Measurements from ENCODE around the gene SEPTIN11. TPM values are rescaled to one million over a fixed set of nuclear protein-coding genes. Genes with fewer than 3 reads are reported as not detected.

SEPTIN11 gene
- total RNA-seq, 1 donor from 2014 or later = 623 TPM

GRCh38 chr4:76974150-76974549 lies 24.6 kb downstream of the SEPTIN11 start:
- H3K27ac Mint-ChIP-seq (ENCODE audit: unreplicated experiment) = no peak overlapping the region

GRCh38 chr4:76977113-76977512 lies 27.6 kb downstream of the SEPTIN11 start:
- H3K9me3 ChIP-seq (ENCODE audit: insufficient read depth, low read depth, low read length) = no peaks in the 10 kb centered on the region
- H3K27ac ChIP-seq (ENCODE audit: low read depth, low read length) = peak overlapping the region; percentile 71
- H3K27me3 ChIP-seq (ENCODE audit: insufficient read depth, low read length) = no peaks in the 10 kb centered on the region
- H3K4me2 ChIP-seq (ENCODE audit: low read length) = peak overlapping the region; percentile 70
- H3K9ac ChIP-seq (ENCODE audit: low read length) = no peak overlapping the region
- peaks cover 39% of the 10 kb centered on the region for H4K20me1 ChIP-seq (ENCODE audit: insufficient read depth, low read length)
- H3K27me3 Mint-ChIP-seq (ENCODE audit: low read depth, unreplicated experiment) = no peaks in the 10 kb centered on the region
- FAIRE-seq (no peak), DNase-seq (ENCODE audit: low read depth) (no peak)
- peaks cover 13% of the 10 kb centered on the region for H3K36me3 ChIP-seq (ENCODE audit: insufficient read depth, low read length)
- H3K4me1 Mint-ChIP-seq (ENCODE audit: low read depth, unreplicated experiment) = peaks cover 75% of the 10 kb centered on the region
- no peak overlapping the region for H2AFZ ChIP-seq (ENCODE audit: low read depth, low read length)
- peaks cover 100% of the 10 kb centered on the region for H3K79me2 ChIP-seq (ENCODE audit: insufficient read depth, low read length)
- H3K9me3 Mint-ChIP-seq (ENCODE audit: unreplicated experiment) = no peaks in the 10 kb centered on the region
- H3K27ac Mint-ChIP-seq (ENCODE audit: unreplicated experiment) = peak overlapping the region; percentile 36
- peaks cover 13% of the 10 kb centered on the region for H3K36me3 Mint-ChIP-seq (ENCODE audit: low read depth, unreplicated experiment)
- no peak overlapping the region for H3K4me3 ChIP-seq (ENCODE audit: insufficient read depth, low read depth, low read length)
- H3K4me1 ChIP-seq (ENCODE audit: insufficient read depth, low read length) = peaks cover 44% of the 10 kb centered on the region
- H3K4me3 Mint-ChIP-seq (ENCODE audit: unreplicated experiment) = no peak overlapping the region
- no peak for TF ChIP-seq EZH2 (IDR thresholded peaks at IDR 0.05; ENCODE audit: insufficient read depth, low read length)
- TF ChIP-seq, protein P1, sequence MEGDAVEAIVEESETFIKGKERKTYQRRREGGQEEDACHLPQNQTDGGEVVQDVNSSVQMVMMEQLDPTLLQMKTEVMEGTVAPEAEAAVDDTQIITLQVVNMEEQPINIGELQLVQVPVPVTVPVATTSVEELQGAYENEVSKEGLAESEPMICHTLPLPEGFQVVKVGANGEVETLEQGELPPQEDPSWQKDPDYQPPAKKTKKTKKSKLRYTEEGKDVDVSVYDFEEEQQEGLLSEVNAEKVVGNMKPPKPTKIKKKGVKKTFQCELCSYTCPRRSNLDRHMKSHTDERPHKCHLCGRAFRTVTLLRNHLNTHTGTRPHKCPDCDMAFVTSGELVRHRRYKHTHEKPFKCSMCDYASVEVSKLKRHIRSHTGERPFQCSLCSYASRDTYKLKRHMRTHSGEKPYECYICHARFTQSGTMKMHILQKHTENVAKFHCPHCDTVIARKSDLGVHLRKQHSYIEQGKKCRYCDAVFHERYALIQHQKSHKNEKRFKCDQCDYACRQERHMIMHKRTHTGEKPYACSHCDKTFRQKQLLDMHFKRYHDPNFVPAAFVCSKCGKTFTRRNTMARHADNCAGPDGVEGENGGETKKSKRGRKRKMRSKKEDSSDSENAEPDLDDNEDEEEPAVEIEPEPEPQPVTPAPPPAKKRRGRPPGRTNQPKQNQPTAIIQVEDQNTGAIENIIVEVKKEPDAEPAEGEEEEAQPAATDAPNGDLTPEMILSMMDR (IDR thresholded peaks at IDR 0.05; ENCODE audit: insufficient read depth, low read depth, low read length) = no peak

More at GRCh38 chr4:76974150-76974549, 24.6 kb downstream of the SEPTIN11 start:
- Histone ChIP-seq H2AFZ (ENCODE audit: low read depth, low read length) (no peak overlapping the region), H3K9ac (ENCODE audit: low read length) (no peak overlapping the region), H3K4me3 (ENCODE audit: insufficient read depth, low read depth, low read length) (no peak overlapping the region), H3K4me1 (ENCODE audit: insufficient read depth, low read length) (peaks cover 33% of the 10 kb centered on the region), H3K27ac (ENCODE audit: low read depth, low read length) (no peak overlapping the region), H3K27me3 (ENCODE audit: insufficient read depth, low read length) (no peaks in the 10 kb centered on the region), H3K9me3 (ENCODE audit: insufficient read depth, low read depth, low read length) (no peaks in the 10 kb centered on the region), H3K79me2 (ENCODE audit: insufficient read depth, low read length) (peaks cover 100% of the 10 kb centered on the region), H4K20me1 (ENCODE audit: insufficient read depth, low read length) (peaks cover 59% of the 10 kb centered on the region), H3K36me3 (ENCODE audit: insufficient read depth, low read length) (peaks cover 13% of the 10 kb centered on the region), H3K4me2 (ENCODE audit: low read length) (peak overlapping the region; percentile 17)
- FAIRE-seq = peak; percentile 56
- H3K4me1 Mint-ChIP-seq (ENCODE audit: low read depth, unreplicated experiment) = peaks cover 66% of the 10 kb centered on the region
- H3K4me3 Mint-ChIP-seq (ENCODE audit: unreplicated experiment) = no peak overlapping the region
- peaks cover 11% of the 10 kb centered on the region for H3K36me3 Mint-ChIP-seq (ENCODE audit: low read depth, unreplicated experiment)
- no peaks in the 10 kb centered on the region for H3K27me3 Mint-ChIP-seq (ENCODE audit: low read depth, unreplicated experiment)
- DNase-seq (ENCODE audit: low read depth) = no peak
- TF ChIP-seq EZH2 (IDR thresholded peaks at IDR 0.05; ENCODE audit: insufficient read depth, low read length) = no peak
- TF ChIP-seq, protein P1 (IDR thresholded peaks at IDR 0.05; ENCODE audit: insufficient read depth, low read depth, low read length) = no peak
- no peaks in the 10 kb centered on the region for H3K9me3 Mint-ChIP-seq (ENCODE audit: unreplicated experiment)

GRCh38 chr4:76977736-76978350 lies 28.3 kb downstream of the SEPTIN11 start:
- peak; percentile 80 for FAIRE-seq
- Mint-ChIP-seq H3K4me3 (ENCODE audit: unreplicated experiment) (peak overlapping the region; percentile 2), H3K27me3 (ENCODE audit: low read depth, unreplicated experiment) (no peaks in the 10 kb centered on the region), H3K4me1 (ENCODE audit: low read depth, unreplicated experiment) (peaks cover 79% of the 10 kb centered on the region), H3K36me3 (ENCODE audit: low read depth, unreplicated experiment) (peaks cover 13% of the 10 kb centered on the region), H3K27ac (ENCODE audit: unreplicated experiment) (peak overlapping the region; percentile 75), H3K9me3 (ENCODE audit: unreplicated experiment) (no peaks in the 10 kb centered on the region)
- peak overlapping the region; percentile 71 for H3K27ac ChIP-seq (ENCODE audit: low read depth, low read length)
- peaks cover 50% of the 10 kb centered on the region for H3K4me1 ChIP-seq (ENCODE audit: insufficient read depth, low read length)
- no peak overlapping the region for H2AFZ ChIP-seq (ENCODE audit: low read depth, low read length)
- no peak for TF ChIP-seq EZH2 (IDR thresholded peaks at IDR 0.05; ENCODE audit: insufficient read depth, low read length)
- TF ChIP-seq, protein P1 (IDR thresholded peaks at IDR 0.05; ENCODE audit: insufficient read depth, low read depth, low read length) = no peak
- H3K9me3 ChIP-seq (ENCODE audit: insufficient read depth, low read depth, low read length) = no peaks in the 10 kb centered on the region
- H3K4me2 ChIP-seq (ENCODE audit: low read length) = peak overlapping the region; percentile 70
- peaks cover 32% of the 10 kb centered on the region for H4K20me1 ChIP-seq (ENCODE audit: insufficient read depth, low read length)
- peaks cover 100% of the 10 kb centered on the region for H3K79me2 ChIP-seq (ENCODE audit: insufficient read depth, low read length)
- DNase-seq (ENCODE audit: low read depth) = peak; percentile 90
- H3K36me3 ChIP-seq (ENCODE audit: insufficient read depth, low read length) = peaks cover 10% of the 10 kb centered on the region
- peak overlapping the region; percentile 43 for H3K9ac ChIP-seq (ENCODE audit: low read length)
- H3K4me3 ChIP-seq (ENCODE audit: insufficient read depth, low read depth, low read length) = no peak overlapping the region
- no peaks in the 10 kb centered on the region for H3K27me3 ChIP-seq (ENCODE audit: insufficient read depth, low read length)
